Activated CD4-positive, alpha-beta memory T cell treated with anti-CD3 and anti-CD28 coated beads, Interleukin-2, amount 10 ng/mL, durations not matched to agents 7 days and 5 days (primary cell): Measurements from ENCODE around the gene STARD6. TPM values are rescaled to one million over a fixed set of nuclear protein-coding genes. Genes with fewer than 3 reads are reported as not detected.
A peak's percentile ranks its signal among the peaks of the same experiment; 100 is the strongest.

ENCODE experiments used
- CTCF ChIA-PET: fragments of 350-600 bp; sonication (Branson Sonifier 250); formaldehyde crosslinking; loops from one replicate; lab custom pipeline; 2021; ENCODE audit warnings: antibody characterized with exemption, inconsistent platforms; lab: Charles Lee
- POLR2A ChIA-PET: fragments of 350-600 bp; sonication (Branson Sonifier 250); formaldehyde crosslinking; loops from one replicate; lab custom pipeline; 2021; ENCODE audit warnings: antibody characterized with exemption; lab: Charles Lee
- DNase-seq: peaks from one replicate; pipeline ENCODE4 v3.0.0-alpha.2; 2020
- H3K27ac Mint-ChIP-seq: one replicate; pipeline ENCODE4 v1.8.0; 2021; ENCODE audit warnings: mild to moderate bottlenecking, mixed read lengths
- H3K27me3 Mint-ChIP-seq: one replicate; pipeline ENCODE4 v1.8.0; 2021; ENCODE audit warnings: mixed read lengths
- H3K36me3 Mint-ChIP-seq: one replicate; pipeline ENCODE4 v1.8.0; 2021; ENCODE audit warnings: low read depth, mixed read lengths
- H3K4me1 Mint-ChIP-seq: one replicate; pipeline ENCODE4 v1.8.0; 2021; ENCODE audit warnings: mixed read lengths
- H3K4me3 Mint-ChIP-seq: one replicate; pipeline ENCODE4 v1.8.0; 2021; ENCODE audit warnings: mild to moderate bottlenecking, mixed read lengths
- H3K9me3 Mint-ChIP-seq: one replicate; pipeline ENCODE4 v1.8.0; 2021; ENCODE audit warnings: mixed read lengths
- total RNA-seq, 2 experiments: library from RNA; stranded (reverse); gene quantifications; one replicate each; pipeline ENCODE4 v1.2.3, GENCODE V29; 2021

Gene STARD6
- total RNA-seq, 2 experiments from 2014 or later = not detected

GRCh38 chr18:54382733-54383252 lies 25.1 kb upstream of the STARD6 start:
- CTCF ChIA-PET = interaction anchor here (0.7 to 1.6 kb wide), 2 partner anchors 10 to 160 kb away, joined by 3 to 4 read pairs; no protein-coding TSS in a partner anchor
- Mint-ChIP-seq H3K27me3 (no peaks in the 10 kb centered on the region), H3K27ac (no peak overlapping the region), H3K36me3 (peaks cover 20% of the 10 kb centered on the region), H3K4me1 (peaks cover 2% of the 10 kb centered on the region), H3K9me3 (no peaks in the 10 kb centered on the region), H3K4me3 (no peak overlapping the region)
- POLR2A ChIA-PET = no interaction called here
- no peak for DNase-seq

GRCh38 chr18:54382076-54382475 lies 24.4 kb upstream of the STARD6 start:
- Mint-ChIP-seq H3K27ac (no peak overlapping the region), H3K27me3 (no peaks in the 10 kb centered on the region), H3K4me1 (peaks cover 2% of the 10 kb centered on the region), H3K4me3 (no peak overlapping the region), H3K9me3 (no peaks in the 10 kb centered on the region), H3K36me3 (peaks cover 20% of the 10 kb centered on the region)
- ChIA-PET POLR2A (no interaction called here), CTCF (interaction anchor here (0.7 to 1.6 kb wide), 3 partner anchors 10 to 159 kb away, joined by 3 to 4 read pairs (median 4); partner anchors contain the start of genes C18orf54 and STARD6)
- DNase-seq = no peak

GRCh38 chr18:54381640-54382039 lies 24.0 kb upstream of the STARD6 start:
- CTCF ChIA-PET = interaction anchor here (0.7 to 1.6 kb wide), 3 partner anchors 11 to 159 kb away, joined by 3 to 4 read pairs (median 4); partner anchors contain the start of genes C18orf54 and STARD6
- POLR2A ChIA-PET = no interaction called here
- no peak for DNase-seq
- H3K9me3 Mint-ChIP-seq = no peaks in the 10 kb centered on the region
- no peak overlapping the region for H3K4me3 Mint-ChIP-seq
- H3K27me3 Mint-ChIP-seq = no peaks in the 10 kb centered on the region
- H3K4me1 Mint-ChIP-seq = peaks cover 2% of the 10 kb centered on the region
- peaks cover 20% of the 10 kb centered on the region for H3K36me3 Mint-ChIP-seq
- H3K27ac Mint-ChIP-seq = no peak overlapping the region

- ChIA-PET CTCF (interaction anchor here (1.6 kb wide), 1 partner anchor 20 kb away, joined by 3 read pairs; the partner anchor contains the start of genes C18orf54 and STARD6), POLR2A (interaction anchor here (0.6 to 1.1 kb wide), 2 partner anchors 21 to 540 kb away, joined by 3 to 4 read pairs; partner anchors contain the start of genes C18orf54 and STARD6)
- no peak overlapping the region for H3K27ac Mint-ChIP-seq
- no peak overlapping the region for H3K4me3 Mint-ChIP-seq
- H3K27me3 Mint-ChIP-seq = no peaks in the 10 kb centered on the region
- peaks cover 2% of the 10 kb centered on the region for H3K4me1 Mint-ChIP-seq
- peaks cover 30% of the 10 kb centered on the region for H3K36me3 Mint-ChIP-seq
- DNase-seq = no peak
- no peaks in the 10 kb centered on the region for H3K9me3 Mint-ChIP-seq
Observed at GRCh38 chr18:54378057-54378456, 20.4 kb upstream of the STARD6 start.

- no peaks in the 10 kb centered on the region for H3K9me3 Mint-ChIP-seq
- DNase-seq = no peak
- no peaks in the 10 kb centered on the region for H3K27me3 Mint-ChIP-seq
- peaks cover 31% of the 10 kb centered on the region for H3K4me1 Mint-ChIP-seq
- ChIA-PET CTCF (no interaction called here), POLR2A (no interaction called here)
- H3K4me3 Mint-ChIP-seq = no peak overlapping the region
- peaks cover 22% of the 10 kb centered on the region for H3K36me3 Mint-ChIP-seq
- H3K27ac Mint-ChIP-seq = no peak overlapping the region
Observed at GRCh38 chr18:54360406-54360805, 2.7 kb upstream of the STARD6 start.

GRCh38 chr18:54359233-54359632 lies 1.6 kb upstream of the STARD6 start:
- no peak for DNase-seq
- Mint-ChIP-seq H3K27me3 (no peaks in the 10 kb centered on the region), H3K27ac (no peak overlapping the region), H3K36me3 (peaks cover 16% of the 10 kb centered on the region), H3K9me3 (no peaks in the 10 kb centered on the region), H3K4me3 (peak overlapping the region; percentile 95), H3K4me1 (peaks cover 31% of the 10 kb centered on the region)
- ChIA-PET CTCF (interaction anchor here (0.9 to 1.2 kb wide), 2 partner anchors 134 to 136 kb away, joined by 4 read pairs; partner anchors contain the start of gene MBD2), POLR2A (interaction anchor here (1.7 to 3.8 kb wide), 2 partner anchors 88 to 134 kb away, joined by 5 to 52 read pairs; partner anchors contain the start of genes MBD2 and POLI)

- peak overlapping the region; percentile 91 for H3K27ac Mint-ChIP-seq
- H3K36me3 Mint-ChIP-seq = peaks cover 16% of the 10 kb centered on the region
- ChIA-PET CTCF (interaction anchor here (0.6 to 2.3 kb wide), 14 partner anchors 8 to 313 kb away, joined by 3 to 20 read pairs (median 4); partner anchors contain the start of gene MBD2), POLR2A (interaction anchor here (1.1 to 3.8 kb wide), 6 partner anchors 88 to 201 kb away, joined by 3 to 52 read pairs (median 9); partner anchors contain the start of genes MBD2 and POLI)
- no peaks in the 10 kb centered on the region for H3K27me3 Mint-ChIP-seq
- no peak for DNase-seq
- H3K4me1 Mint-ChIP-seq = peaks cover 31% of the 10 kb centered on the region
- peak overlapping the region; percentile 95 for H3K4me3 Mint-ChIP-seq
- H3K9me3 Mint-ChIP-seq = no peaks in the 10 kb centered on the region
Observed at GRCh38 chr18:54358495-54359040, 910 bp upstream of the STARD6 start.

- peaks cover 31% of the 10 kb centered on the region for H3K4me1 Mint-ChIP-seq
- peaks cover 2% of the 10 kb centered on the region for H3K27me3 Mint-ChIP-seq
- POLR2A ChIA-PET = interaction anchor here (0.7 to 3.8 kb wide), 15 partner anchors 10 to 200 kb away, joined by 3 to 52 read pairs (median 4); partner anchors contain the start of genes MBD2 and POLI
- peak overlapping the region; percentile 95 for H3K4me3 Mint-ChIP-seq
- H3K9me3 Mint-ChIP-seq = no peaks in the 10 kb centered on the region
- peaks cover 16% of the 10 kb centered on the region for H3K36me3 Mint-ChIP-seq
- CTCF ChIA-PET = interaction anchor here (0.8 to 2.3 kb wide), 23 partner anchors 9 to 588 kb away, joined by 3 to 22 read pairs (median 4); partner anchors contain the start of genes MBD2 and POLI
- DNase-seq = no peak
- peak overlapping the region; percentile 91 for H3K27ac Mint-ChIP-seq
Observed at GRCh38 chr18:54357082-54357659, 487 bp downstream of the STARD6 start.

GRCh38 chr18:54351186-54351585 lies 6.5 kb downstream of the STARD6 start:
- Mint-ChIP-seq H3K9me3 (no peaks in the 10 kb centered on the region), H3K36me3 (no peaks in the 10 kb centered on the region), H3K4me3 (no peak overlapping the region), H3K27ac (no peak overlapping the region), H3K4me1 (peaks cover 3% of the 10 kb centered on the region), H3K27me3 (peaks cover 30% of the 10 kb centered on the region)
- DNase-seq = no peak
- CTCF ChIA-PET = interaction anchor here (0.7 kb wide), 1 partner anchor 592 kb away, joined by 4 read pairs; no protein-coding TSS in a partner anchor
- POLR2A ChIA-PET = no interaction called here

- ChIA-PET POLR2A (no interaction called here), CTCF (interaction anchor here (1.2 kb wide), 1 partner anchor 20 kb away, joined by 3 read pairs; the partner anchor contains the start of genes C18orf54 and STARD6)
- Mint-ChIP-seq H3K4me1 (no peaks in the 10 kb centered on the region), H3K27ac (no peak overlapping the region), H3K27me3 (peaks cover 2% of the 10 kb centered on the region), H3K36me3 (no peaks in the 10 kb centered on the region), H3K9me3 (peaks cover 5% of the 10 kb centered on the region), H3K4me3 (no peak overlapping the region)
- no peak for DNase-seq
Observed at GRCh38 chr18:54338230-54338629, 19.4 kb downstream of the STARD6 start.

GRCh38 chr18:54335638-54336173 lies 22.0 kb downstream of the STARD6 start:
- no peaks in the 10 kb centered on the region for H3K9me3 Mint-ChIP-seq
- CTCF ChIA-PET = no interaction called here
- no peaks in the 10 kb centered on the region for H3K36me3 Mint-ChIP-seq
- POLR2A ChIA-PET = no interaction called here
- no peak overlapping the region for H3K4me3 Mint-ChIP-seq
- no peak for DNase-seq
- H3K27ac Mint-ChIP-seq = no peak overlapping the region
- no peaks in the 10 kb centered on the region for H3K4me1 Mint-ChIP-seq
- H3K27me3 Mint-ChIP-seq = peaks cover 3% of the 10 kb centered on the region

GRCh38 chr18:54330768-54331548 lies 26.7 kb downstream of the STARD6 start:
- peaks cover 7% of the 10 kb centered on the region for H3K27me3 Mint-ChIP-seq
- no peaks in the 10 kb centered on the region for H3K36me3 Mint-ChIP-seq
- no peaks in the 10 kb centered on the region for H3K9me3 Mint-ChIP-seq
- no peak overlapping the region for H3K4me3 Mint-ChIP-seq
- ChIA-PET POLR2A (no interaction called here), CTCF (interaction anchor here (0.9 to 1.1 kb wide), 2 partner anchors 14 to 108 kb away, joined by 3 to 5 read pairs; no protein-coding TSS in a partner anchor)
- no peaks in the 10 kb centered on the region for H3K4me1 Mint-ChIP-seq
- no peak overlapping the region for H3K27ac Mint-ChIP-seq
- no peak for DNase-seq
